Anterior cingulate cortex (tissue), 58 donors: Measurements from ENCODE around the gene ANKRD34C.
A peak's percentile ranks its signal among the peaks of the same experiment; 100 is the strongest.
"Not testable (repeated sequence)": the region's sequence is repeated elsewhere in the genome, so short reads cannot be mapped to it uniquely, and the experiment has no call there.

Source experiments
- DNase-seq, 58 donors: peaks; one replicate each; lab custom pipeline; 2025; lab: John Stamatoyannopoulos, UW

ANKRD34C gene

DNA sequence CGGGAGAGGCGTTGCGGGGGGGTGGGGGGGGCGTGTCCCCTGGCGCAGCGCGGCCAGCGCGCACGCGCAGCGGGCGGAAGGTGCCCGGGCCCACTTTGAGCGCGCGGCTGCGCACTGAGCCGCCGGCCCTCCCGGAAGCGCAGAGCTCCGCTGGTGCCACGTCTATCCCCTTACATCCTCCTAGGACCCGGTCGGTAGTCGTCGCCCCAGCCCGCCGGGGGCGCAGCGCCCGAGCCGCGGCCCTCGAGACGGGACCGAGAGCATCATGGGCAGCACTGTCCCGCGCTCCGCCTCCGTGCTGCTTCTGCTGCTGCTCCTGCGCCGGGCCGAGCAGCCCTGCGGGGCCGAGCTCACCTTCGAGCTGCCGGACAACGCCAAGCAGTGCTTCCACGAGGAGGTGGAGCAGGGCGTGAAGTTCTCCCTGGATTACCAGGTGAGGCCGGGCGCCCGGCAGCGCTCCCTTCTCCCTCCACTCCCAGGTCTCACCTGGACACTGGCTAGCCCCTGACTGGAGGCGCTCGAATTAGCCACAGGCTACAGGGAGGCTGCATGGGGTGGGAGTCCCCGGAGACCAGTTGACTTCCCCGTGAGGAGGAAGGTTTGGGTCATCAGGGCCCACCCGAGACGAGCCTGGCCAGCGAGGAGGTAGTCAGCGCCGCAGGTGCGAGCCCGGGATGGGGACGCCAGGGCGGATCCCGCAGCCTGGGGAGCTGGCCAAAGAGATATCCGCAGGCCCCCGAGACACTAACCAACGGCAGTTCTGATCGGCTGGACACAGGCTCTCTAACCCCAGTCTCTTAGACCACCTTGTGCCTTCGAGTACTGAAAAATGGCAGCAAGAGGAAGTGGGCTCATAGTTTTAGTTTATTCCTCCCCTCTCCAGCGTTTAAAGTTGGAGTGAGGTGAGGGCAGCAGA, 28.7 kb downstream of the ANKRD34C start, which contains the start of gene TMED3:
Gene TMED3 (plus strand): TSS at position 128 of the 916 bp plus-strand sequence. CDS start 138 bp downstream, at position 266.
- peak in 55 of 58 donors; percentile 7 to 79 (median 58) for DNase-seq

DNA sequence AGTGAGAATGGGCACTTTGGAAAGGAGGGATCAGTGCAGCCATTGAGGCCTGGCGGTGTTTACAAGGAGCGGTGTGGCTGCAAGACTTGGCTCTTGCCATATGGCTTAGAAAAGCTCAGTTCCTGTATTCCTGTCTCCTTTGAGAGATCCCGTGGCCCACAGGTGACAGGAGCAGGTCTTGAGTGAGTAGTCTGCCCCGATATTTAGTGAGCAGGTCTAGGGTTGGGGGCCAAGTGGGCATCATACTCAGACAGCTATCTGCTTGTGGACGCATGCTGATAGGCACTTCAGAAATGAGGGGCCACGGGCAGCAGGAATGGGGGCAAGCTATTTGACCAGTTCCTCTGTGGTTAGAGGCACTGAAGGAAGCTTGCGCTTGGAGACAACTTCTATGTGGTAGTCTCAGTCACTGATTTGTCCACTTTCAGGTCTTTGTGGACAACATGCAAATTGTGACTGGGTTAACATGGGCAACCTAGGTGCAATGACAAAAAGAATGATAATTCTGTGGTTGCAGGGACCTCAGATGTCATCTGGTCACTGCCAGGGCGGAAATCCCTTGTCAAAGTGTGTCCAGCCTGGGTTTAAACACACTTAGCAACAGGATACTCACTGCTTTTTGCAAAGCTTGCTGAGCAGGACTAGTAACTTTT, 29.5 kb downstream of the ANKRD34C start:
- no peak for DNase-seq

DNA sequence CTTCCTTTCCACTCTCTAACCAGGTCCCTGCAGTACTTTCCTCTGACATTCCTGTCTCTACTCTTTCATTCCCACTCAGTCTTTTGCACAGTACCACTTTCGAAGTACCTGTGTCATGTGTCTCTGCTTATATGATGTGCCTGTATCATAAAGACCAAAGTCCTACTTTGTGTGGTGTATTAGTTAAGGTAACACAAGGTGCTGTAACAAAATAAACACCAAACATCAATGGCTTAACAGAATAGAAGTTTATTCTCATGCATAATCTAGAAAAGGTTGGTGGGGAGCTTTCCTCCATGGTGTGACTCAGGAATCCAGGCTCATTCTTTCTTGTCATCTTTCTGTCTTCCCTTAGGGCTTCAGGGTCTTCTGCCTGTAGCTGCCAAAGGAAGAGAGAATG, 31.7 kb downstream of the ANKRD34C start:
- DNase-seq = no peak

DNA sequence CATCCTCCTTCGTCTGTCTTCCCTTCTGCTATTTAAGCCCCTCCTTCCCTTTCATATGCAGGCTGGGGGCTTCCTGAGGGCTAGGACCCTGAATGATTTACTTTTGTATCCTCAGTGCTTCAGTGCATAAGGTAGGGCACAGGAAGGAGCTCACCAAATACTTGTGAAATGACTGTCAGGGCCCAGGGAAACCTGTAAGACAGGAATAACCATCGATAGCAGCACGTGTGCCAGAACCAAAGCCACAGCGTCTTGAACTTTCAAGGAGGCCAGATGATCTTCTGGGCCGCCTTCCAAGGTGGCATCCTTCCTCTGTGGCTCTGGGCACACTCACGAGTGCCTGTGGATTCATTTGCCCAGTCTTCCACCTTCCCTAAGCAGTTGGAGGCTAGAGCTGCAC, 32.3 kb downstream of the ANKRD34C start:
- no peak for DNase-seq

DNA sequence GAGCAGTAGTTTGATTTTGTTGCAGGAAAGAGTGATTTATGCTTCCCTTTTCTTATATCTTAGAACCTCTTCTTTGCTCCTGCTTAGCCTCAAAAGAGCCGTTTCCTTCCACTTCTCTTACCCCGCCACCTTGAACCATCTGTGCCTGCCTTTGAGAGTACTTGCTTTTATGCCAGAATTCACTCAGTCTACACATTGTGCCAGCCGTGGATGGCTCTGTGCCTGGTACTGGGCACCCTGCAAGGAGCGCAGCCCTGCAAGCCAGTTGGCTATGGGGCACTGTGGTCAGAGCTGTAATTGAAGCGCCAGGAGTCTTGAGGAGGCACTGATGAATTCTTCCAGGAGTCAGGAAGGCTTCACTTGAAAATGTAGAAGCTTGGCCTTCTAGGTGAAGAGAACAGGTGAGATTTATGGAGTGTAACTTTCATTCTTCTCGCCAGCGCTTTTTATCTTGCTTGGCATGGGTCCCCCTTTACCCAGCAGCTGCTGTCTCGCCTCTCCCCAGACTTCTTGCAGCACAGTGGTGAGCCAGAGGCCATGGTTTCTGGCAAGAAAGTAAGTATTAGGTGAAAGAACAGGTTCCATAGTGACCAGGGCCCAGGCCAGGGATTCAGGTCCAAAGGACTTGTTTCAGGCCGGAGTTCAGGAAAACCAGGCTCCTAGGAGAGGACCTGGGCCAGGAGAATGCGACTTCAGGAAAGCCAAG, 33.3 kb downstream of the ANKRD34C start:
- peak in 51 of 58 donors; percentile 4 to 80 (median 47) for DNase-seq

DNA sequence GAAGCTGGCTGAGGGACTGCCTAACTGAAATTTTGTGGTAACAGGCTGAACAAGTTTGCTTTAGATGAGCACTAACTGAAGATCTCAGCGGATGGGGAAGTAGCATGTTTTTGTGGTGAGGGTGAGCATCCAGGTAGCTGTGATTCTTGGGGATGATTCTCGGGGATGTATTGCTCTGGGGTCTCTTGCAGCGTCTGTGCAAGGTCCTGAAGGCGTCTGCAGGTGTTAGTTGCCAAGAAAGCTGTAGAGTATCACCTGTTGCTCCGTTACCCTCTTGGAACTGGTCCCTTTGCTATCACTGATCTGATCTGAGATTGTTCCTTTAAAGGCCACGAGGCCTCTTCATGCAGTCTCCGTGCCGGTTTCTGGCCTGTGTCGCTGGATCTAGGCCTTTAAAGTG, 34.3 kb downstream of the ANKRD34C start:
- no peak for DNase-seq

DNA sequence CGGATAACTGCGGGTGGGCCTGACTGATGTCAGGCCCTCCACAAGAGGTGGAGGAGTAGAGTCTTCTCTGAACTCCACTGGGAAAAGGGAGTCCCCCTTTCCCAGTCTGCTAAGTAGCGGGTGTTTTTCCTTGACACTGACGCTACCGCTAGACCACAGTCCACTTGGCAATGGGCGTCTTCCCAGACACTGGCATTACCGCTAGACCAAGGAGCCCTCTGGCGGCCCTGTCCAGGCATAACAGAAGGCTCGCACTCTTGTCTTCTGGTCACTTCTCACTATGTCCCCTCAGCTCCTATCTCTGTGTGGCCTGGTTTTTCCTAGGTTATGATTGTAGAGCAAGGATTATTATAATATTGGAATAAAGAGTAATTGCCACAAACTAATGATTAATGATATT, 37.5 kb downstream of the ANKRD34C start:
- DNase-seq = not testable (repeated sequence)

DNA sequence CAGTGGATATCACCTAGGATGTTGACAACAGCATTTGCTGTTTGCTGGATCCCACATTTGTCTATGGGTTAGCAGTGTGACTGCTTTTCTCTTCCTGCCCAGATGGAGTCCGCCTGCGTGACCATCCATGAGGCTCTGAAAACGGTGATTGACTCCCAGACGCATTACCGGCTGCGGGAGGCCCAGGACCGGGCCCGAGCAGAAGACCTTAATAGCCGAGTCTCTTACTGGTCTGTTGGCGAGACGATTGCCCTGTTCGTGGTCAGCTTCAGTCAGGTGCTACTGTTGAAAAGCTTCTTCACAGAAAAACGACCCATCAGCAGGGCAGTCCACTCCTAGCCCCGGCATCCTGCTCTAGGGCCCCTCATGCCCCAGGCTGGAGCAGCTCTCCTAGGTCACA, 39.4 kb downstream of the ANKRD34C start:
- no peak for DNase-seq

DNA sequence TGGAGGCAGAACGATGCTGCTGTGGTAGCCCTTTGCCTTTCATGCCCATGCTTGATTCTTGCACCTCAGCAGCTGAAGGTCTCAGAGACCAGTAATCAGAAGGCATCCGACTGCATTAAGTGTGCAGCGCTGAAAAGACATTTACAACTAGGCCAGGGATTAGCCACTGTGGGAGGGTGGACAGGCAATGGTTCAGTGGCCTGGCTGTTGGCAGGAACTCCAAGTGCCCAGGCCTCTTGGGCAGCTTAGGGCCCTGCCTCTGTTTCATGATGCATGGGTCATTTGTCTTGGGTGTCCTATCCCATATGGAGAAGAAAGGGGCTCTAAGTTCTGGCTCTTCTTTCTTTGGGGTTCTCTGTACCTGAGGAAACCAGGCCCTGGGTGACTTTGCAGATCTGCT, 39.8 kb downstream of the ANKRD34C start:
- DNase-seq = no peak

DNA sequence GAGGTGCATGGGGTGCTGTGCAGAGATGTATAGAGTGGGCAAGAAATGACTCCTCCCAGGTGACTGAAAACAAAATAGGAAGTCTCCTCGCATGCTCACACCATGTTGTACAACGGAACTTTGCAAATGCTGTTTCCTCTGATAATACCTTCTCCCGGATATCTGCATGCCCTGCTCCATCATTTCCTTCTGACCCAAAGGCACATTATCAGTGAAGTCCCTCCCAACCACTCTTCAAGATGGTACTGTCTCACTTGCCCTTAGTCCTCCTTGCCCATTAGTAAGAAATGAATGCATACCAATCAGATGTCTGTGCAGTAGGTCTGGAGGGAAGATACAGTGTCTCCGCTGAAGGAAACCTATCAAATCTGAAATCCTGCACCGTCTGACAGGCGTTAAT, 40.4 kb downstream of the ANKRD34C start:
- no peak for DNase-seq

DNA sequence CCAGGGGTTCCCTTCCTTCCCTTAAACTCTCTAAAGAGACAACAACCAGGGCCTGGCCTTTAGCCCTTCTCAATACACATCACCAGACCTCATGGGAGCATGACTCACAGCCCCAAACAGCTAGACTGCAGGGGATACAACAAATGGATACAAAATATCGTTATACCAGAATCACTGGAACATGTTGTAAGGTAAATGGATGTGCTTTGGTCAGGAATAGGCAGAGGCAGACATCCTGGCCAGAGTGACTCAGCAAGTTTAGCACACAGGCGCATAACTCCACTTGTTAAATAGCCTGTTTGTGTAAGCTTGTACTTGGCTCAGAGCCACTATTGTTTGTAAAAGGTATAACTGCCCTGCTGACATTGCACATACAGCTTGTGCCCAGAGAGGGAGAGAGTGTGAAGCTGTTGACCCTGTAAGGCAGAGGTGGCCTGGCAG, 46.7 kb downstream of the ANKRD34C start:
- no peak for DNase-seq
